GM12873 (cell line): Measurements from ENCODE around the gene MATN1.
A peak's percentile ranks its signal among the peaks of the same experiment; 100 is the strongest.

Experiments
- CTCF ChIP-seq: IDR thresholded peaks from 2 replicates; pipeline ENCODE4 v1.5.1; 2012; ENCODE audit warnings: low read depth, mild to moderate bottlenecking, moderate library complexity, low read length, control low read depth; ENCODE audit not compliant: insufficient read depth; ENCODE audit errors: missing control alignments

The MATN1 gene

GRCh38 chr1:30715886-30716285 is 7.5 kb downstream of the MATN1 start:
- TF ChIP-seq CTCF: no peak

GRCh38 chr1:30715216-30715615 is 8.2 kb downstream of the MATN1 start:
- TF ChIP-seq CTCF: peak; percentile 68

GRCh38 chr1:30714536-30715090 is 8.8 kb downstream of the MATN1 start:
- TF ChIP-seq CTCF: no peak

GRCh38 chr1:30714025-30714424 is 9.4 kb downstream of the MATN1 start:
- TF ChIP-seq CTCF: no peak

- TF ChIP-seq CTCF: no peak
These were observed 10.1 kb downstream of the MATN1 start for GRCh38 chr1:30713311-30713710.

GRCh38 chr1:30712583-30712982 is 10.8 kb downstream of the MATN1 start:
- no peak for TF ChIP-seq CTCF

- no peak for TF ChIP-seq CTCF
These were observed 13.0 kb downstream of the MATN1 start for GRCh38 chr1:30710407-30710806.

- no peak for TF ChIP-seq CTCF
These were observed 15.0 kb downstream of the MATN1 start for GRCh38 chr1:30708361-30708728.
